NT2/D1 (cell line): ENCODE data around the gene ARHGEF25.
"Not testable (repeated sequence)": the region's sequence is repeated elsewhere in the genome, so short reads cannot be mapped to it uniquely, and the experiment has no call there.

ENCODE experiments used
- YY1 ChIP-seq: IDR thresholded peaks from 2 replicates; pipeline ENCODE4 v1.6.1; 2011; ENCODE audit not compliant: insufficient read length, insufficient read depth
- ZNF274 ChIP-seq: IDR thresholded peaks from 2 replicates; pipeline ENCODE4 v1.6.1; 2011; ENCODE audit warnings: mild to moderate bottlenecking, low read depth, low read length

GRCh38 chr12:57588951-57589610 is 22.2 kb upstream of the ARHGEF25 start:
- not testable (repeated sequence) for TF ChIP-seq ZNF274, YY1
